GM18505 (cell line): ENCODE data around the gene RABAC1.

Experiments used
- ATAC-seq: cut with Tn5 transposase; IDR thresholded peaks from one replicate; pipeline ENCODE4 v1.9.1; 2021; ENCODE audit not compliant: unreplicated experiment
- POLR2A ChIP-seq: IDR thresholded peaks from 4 replicates; pipeline ENCODE4 v1.6.1; 2011; ENCODE audit warnings: borderline replicate concordance; ENCODE audit not compliant: insufficient read depth, insufficient read length; ENCODE audit errors: extremely low read depth

The RABAC1 gene

GRCh38 chr19:41934849-41935374 is 24.2 kb downstream of the RABAC1 start:
- TF ChIP-seq POLR2A, result no peak
- ATAC-seq, result no peak

- no peak for TF ChIP-seq POLR2A
- no peak for ATAC-seq
Observed at GRCh38 chr19:41933693-41934426, 25.3 kb downstream of the RABAC1 start.

GRCh38 chr19:41932720-41933332 is 26.3 kb downstream of the RABAC1 start:
- no peak for TF ChIP-seq POLR2A
- ATAC-seq, result no peak

DNA sequence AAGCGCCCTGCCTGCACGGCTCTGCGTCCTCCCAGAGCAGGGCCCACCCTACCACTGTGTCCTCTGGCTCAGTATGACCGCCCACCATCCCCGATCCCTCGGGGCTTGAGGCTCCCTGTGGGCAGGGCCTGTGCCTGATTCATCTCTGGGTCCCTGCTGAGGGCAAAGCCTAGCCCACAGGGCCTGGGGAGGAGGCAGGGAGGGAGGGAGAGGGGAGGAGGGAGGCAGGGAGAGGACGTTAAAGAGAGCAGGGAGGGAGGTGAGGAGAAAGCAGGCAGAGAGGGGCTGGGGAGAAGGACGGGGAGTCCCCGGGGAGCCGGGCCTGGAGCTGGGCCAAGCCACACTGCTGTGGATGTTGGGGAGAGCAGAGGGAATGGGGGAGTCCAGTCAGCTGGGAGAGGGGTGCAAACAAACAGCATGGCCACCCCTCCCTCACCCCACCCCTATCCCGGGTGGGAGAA is 26.8 kb downstream of the RABAC1 start:
- ATAC-seq, result no peak
- no peak for TF ChIP-seq POLR2A

DNA sequence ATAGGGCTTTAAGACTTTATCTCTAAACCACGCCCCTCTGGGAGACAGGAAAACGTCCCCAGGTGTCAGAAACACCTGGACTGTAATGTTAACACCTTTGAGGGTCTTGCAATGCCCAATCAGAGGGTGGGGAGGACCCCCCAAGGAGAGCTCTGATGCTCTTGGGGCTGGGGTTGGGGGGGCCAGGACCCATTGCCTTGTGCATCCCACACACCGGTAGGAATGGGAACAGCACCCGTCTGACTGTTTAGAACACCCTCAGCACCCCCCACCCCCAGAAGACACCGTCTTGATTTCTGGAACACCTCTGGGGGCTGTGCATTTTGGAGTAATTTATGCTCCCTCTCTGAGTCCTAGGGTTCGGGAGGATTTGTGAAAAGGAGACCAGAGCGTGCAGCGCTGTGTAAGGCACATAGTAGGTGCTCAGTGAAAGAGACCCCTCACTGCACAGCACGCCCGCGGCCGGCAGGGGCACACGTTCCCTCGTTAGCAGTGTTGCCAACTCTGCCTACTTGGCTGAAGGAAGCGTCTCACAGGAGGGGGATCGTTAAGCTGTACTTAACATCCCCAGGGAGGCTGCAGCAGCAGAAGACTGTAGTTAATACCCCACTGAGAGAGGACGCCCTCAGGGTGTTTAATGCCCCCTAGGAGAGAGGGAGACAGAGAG is 28.1 kb downstream of the RABAC1 start:
- no peak for TF ChIP-seq POLR2A
- ATAC-seq, result no peak

DNA sequence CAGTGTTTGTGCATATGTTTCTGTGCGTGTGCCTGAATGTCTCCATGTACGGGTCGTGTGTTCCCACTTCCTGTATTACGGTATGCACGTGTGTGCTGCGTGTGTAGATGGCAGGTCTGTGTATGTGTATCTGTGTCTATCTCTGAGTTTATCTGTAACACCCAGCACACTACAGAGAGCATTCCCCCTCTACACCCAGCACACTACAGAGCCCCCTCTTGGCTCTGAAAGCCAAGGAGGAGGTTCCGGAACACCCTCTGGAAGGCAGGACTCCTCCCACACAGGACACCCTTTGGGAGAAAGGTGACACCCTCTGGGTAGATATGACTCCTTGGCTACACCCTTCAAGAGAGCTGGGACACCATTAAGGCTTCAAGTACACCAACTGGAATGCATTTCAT is 28.8 kb downstream of the RABAC1 start:
- no peak for TF ChIP-seq POLR2A
- no peak for ATAC-seq

DNA sequence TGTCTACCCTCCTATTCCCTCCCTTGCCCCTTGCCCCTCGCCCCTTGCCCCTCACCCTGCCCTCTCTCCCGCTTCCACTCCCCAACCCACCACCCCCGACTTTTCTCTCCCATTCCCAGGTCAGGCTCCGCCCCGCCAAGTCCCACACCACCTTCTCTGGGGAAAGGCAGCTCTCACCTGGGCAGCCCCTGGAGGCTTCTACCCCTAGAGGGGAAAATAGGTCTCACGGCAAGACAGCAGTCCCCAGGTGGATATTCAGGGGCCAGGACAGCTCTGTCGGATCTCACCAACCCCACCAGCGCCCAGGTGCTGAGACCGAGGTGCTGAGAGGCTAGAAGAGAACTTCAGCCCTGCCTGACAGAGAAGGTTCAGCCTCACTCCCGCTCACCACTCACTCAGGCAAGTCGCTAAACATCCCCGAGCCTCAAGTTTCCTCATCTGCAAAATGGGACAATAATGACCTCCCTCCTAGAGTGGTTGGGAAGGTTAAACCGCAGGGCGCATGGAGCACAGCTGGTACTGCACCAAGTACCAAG is 29.5 kb downstream of the RABAC1 start:
- no peak for ATAC-seq
- TF ChIP-seq POLR2A, result no peak

DNA sequence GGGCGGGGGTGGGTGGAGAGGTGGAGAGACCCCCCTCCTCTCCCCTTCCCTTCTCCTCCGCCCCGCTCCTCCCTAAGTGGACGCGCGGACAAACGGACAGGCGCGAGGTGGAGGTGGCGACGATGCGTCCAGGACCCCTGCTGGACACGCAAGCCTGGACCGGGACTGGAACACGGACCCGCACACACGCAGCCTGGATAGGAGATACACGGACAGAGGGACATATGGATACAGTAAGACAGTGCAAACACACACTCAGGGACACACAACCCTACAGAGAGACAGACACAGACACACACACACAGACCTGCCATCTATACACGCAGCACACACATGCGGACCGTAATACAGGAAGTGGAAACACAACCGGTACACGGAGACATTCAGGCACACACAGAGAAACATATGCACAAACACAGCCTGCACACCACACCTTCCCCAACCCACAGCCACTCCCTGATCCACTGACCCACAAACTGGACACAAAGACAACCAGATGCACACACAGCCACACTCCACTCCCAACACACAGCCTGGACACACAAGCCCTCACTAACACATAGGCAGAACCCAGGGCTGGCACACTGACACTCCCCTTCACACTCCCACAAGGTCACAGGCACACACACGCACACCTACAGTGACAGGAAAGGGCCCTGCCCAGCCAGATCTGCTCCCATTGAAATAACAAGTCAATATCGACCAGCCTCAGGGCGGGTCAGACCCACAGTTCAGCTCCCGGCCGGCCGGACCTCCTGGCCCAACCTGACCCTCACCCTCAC is 30.2 kb downstream of the RABAC1 start:
- no peak for TF ChIP-seq POLR2A
- no peak for ATAC-seq

DNA sequence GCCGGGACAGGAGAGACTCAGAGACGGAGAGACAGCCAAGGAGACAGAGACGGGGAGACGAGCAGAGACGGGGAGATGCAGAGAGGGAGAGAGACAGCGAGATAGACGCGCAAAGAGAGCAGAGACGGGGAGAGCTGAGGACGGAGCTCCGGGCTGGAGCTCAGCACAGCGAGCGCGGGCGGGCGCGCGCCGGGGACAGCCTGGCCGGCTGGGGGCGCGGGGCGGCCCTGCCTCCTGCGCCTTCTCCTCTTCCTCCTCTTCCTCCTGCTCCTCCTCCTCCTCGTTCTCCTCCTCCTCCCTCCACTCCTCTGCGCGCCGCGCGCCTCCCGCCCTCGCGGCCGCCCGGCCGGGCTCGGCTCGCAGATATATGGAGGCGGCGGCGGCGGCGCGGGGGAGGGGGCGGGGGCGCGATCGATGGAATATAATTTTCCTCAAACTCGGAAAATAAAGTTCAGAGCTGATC is 30.9 kb downstream of the RABAC1 start, which contains the start of gene ERFL:
TSS of gene ERFL (minus strand) at position 229 of the 463 bp plus-strand sequence. CDS start 15,530 bp downstream, outside the sequence.
- TF ChIP-seq POLR2A, result no peak
- no peak for ATAC-seq

- no peak for TF ChIP-seq POLR2A
- no peak for ATAC-seq
Observed at GRCh38 chr19:41927497-41928192, 31.5 kb downstream of the RABAC1 start.

DNA sequence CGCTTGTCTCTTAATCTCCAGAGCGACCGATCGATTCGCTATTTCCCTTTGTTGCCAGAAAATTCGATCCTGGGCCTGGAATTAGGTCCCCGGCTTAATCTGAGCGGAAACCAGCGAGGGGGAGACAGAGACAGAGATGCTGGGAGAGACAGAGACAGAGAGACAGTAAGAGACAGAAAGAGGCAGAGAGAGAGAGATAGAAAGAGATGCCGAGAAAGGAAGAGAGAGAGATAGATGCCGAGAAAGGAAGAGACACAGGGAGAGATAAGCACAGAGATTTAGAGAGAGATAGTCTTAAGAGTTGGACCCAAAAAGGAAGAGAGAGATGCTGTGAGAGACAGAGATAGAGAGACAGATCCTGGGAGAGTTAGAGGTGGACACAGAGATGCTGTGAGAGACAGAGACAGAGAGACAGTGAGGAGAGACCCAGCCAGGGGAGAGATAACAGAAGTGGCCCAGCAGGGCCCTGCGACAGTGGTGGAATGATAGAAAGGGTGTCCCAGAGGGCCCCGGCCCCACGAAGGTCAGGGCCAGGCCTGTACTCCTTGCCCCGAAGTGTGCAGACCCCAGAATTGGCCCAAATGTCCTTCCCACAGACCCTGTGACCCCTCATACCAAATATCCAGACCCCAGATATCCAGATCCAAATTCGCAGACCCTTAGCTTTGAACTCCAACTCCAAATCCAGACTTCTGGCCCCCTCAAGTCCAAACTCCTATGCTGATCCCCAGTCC is 32.2 kb downstream of the RABAC1 start:
- ATAC-seq, result no peak

More for the DNA sequence above, 32.2 kb downstream of the RABAC1 start:
- no peak for TF ChIP-seq POLR2A
